ENCODE measurements around the gene PITPNB.

PITPNB gene

GRCh38 chr22:27802346-27803073, 116.5 kb downstream of the PITPNB start:
- DNase-seq (ENCODE audit: low read depth in 2 of 2) = no peak
